Activated CD4-positive, alpha-beta memory T cell treated with anti-CD3 and anti-CD28 coated beads for 36 hours (primary cell): ENCODE results near the gene CDH2. TPM values are rescaled to one million over a fixed set of nuclear protein-coding genes. Genes with fewer than 3 reads are reported as not detected.

Source experiments
- CTCF ChIA-PET: fragments of 350-600 bp; sonication (Branson Sonifier 250); formaldehyde crosslinking; loops from one replicate; lab custom pipeline; 2021; ENCODE audit warnings: antibody characterized with exemption, inconsistent platforms; lab: Charles Lee
- POLR2A ChIA-PET: fragments of 350-600 bp; sonication (Branson Sonifier 250); formaldehyde crosslinking; loops from one replicate; lab custom pipeline; 2021; ENCODE audit warnings: antibody characterized with exemption; lab: Charles Lee
- DNase-seq: peaks from one replicate; pipeline ENCODE4 v3.0.0-alpha.2; 2020
- H3K27ac Mint-ChIP-seq: one replicate; pipeline ENCODE4 v1.8.0; 2021; ENCODE audit warnings: mixed read lengths
- H3K27me3 Mint-ChIP-seq: one replicate; pipeline ENCODE4 v1.8.0; 2021; ENCODE audit warnings: mixed read lengths
- H3K36me3 Mint-ChIP-seq: one replicate; pipeline ENCODE4 v1.8.0; 2021; ENCODE audit warnings: mixed read lengths
- H3K4me1 Mint-ChIP-seq: one replicate; pipeline ENCODE4 v1.8.0; 2021; ENCODE audit warnings: low read depth, mixed read lengths
- H3K4me3 Mint-ChIP-seq: one replicate; pipeline ENCODE4 v1.8.0; 2021; ENCODE audit warnings: mild to moderate bottlenecking, mixed read lengths
- H3K9me3 Mint-ChIP-seq: one replicate; pipeline ENCODE4 v1.8.0; 2021; ENCODE audit warnings: mixed read lengths
- intact Hi-C: fragments of 100-400 bp; cut with micrococcal nuclease; formaldehyde crosslinking; loops from one replicate; pipeline ENCODE4 v1.15.1; 2023
- total RNA-seq, 2 experiments: library from RNA; stranded (reverse); gene quantifications; one replicate each; pipeline ENCODE4 v1.2.3, GENCODE V29; 2021

CDH2 gene
- total RNA-seq, 2 experiments from 2014 or later: not detected

DNA sequence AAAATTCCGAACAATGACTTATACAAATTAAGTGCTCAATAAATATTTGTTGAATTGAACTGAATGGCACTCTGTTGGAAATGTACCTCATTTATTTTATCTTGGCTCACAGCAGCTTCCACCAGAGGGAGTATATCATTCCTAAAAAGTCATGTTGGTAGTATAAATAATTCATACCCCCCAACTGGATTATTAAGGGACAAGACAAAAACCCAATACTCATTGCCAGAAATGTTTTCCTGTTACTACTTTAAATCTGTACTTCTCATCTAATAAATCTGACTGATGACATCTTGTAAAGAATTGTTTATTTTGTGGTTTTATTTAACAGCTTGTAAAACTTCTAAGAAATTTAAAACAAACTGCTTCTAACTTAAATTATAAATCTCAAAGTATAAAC, 163.9 kb downstream of the CDH2 start:
- H3K4me3 Mint-ChIP-seq: no peak overlapping the region
- H3K27ac Mint-ChIP-seq: no peak overlapping the region
- no peaks in the 10 kb centered on the region for H3K27me3 Mint-ChIP-seq
- peaks cover 22% of the 10 kb centered on the region for H3K9me3 Mint-ChIP-seq
- H3K4me1 Mint-ChIP-seq: no peaks in the 10 kb centered on the region
- POLR2A ChIA-PET: no interaction called here
- no peak for DNase-seq
- intact Hi-C loops: no loop called here
- CTCF ChIA-PET: no interaction called here
- H3K36me3 Mint-ChIP-seq: no peaks in the 10 kb centered on the region

GRCh38 chr18:28012336-28012735, 164.6 kb downstream of the CDH2 start:
- DNase-seq: no peak
- intact Hi-C loops: no loop called here
- POLR2A ChIA-PET: no interaction called here
- Mint-ChIP-seq H3K4me1 (no peaks in the 10 kb centered on the region), H3K9me3 (peaks cover 17% of the 10 kb centered on the region), H3K4me3 (no peak overlapping the region), H3K27ac (no peak overlapping the region), H3K27me3 (no peaks in the 10 kb centered on the region), H3K36me3 (no peaks in the 10 kb centered on the region)
- CTCF ChIA-PET: no interaction called here

DNA sequence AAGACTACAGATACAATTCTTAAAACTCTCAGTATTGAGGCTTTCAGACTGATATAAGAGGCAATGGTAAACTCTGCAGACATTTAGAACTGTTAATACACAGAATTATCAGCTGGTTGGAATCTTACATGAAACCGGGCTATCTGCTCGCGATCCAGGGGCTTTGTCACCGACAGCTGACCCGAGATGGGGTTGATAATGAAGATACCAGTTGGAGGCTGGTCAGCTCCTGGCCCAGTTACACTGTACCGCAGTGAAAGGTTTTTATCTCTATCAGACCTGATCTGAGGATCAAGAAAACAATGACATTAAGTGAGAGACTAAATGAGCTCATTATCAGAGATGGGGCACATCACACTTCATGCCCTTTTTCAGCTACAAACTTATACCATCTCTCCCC, 167.3 kb downstream of the CDH2 start:
- H3K36me3 Mint-ChIP-seq: no peaks in the 10 kb centered on the region
- no peak for DNase-seq
- intact Hi-C loops: no loop called here
- no peaks in the 10 kb centered on the region for H3K4me1 Mint-ChIP-seq
- POLR2A ChIA-PET: no interaction called here
- no peak overlapping the region for H3K27ac Mint-ChIP-seq
- no peaks in the 10 kb centered on the region for H3K27me3 Mint-ChIP-seq
- peaks cover 8% of the 10 kb centered on the region for H3K9me3 Mint-ChIP-seq
- no peak overlapping the region for H3K4me3 Mint-ChIP-seq
- CTCF ChIA-PET: no interaction called here

GRCh38 chr18:28007841-28008240, 169.1 kb downstream of the CDH2 start:
- Mint-ChIP-seq H3K4me3 (no peak overlapping the region), H3K27me3 (no peaks in the 10 kb centered on the region), H3K27ac (no peak overlapping the region), H3K9me3 (peaks cover 11% of the 10 kb centered on the region), H3K4me1 (no peaks in the 10 kb centered on the region), H3K36me3 (no peaks in the 10 kb centered on the region)
- CTCF ChIA-PET: no interaction called here
- POLR2A ChIA-PET: no interaction called here
- DNase-seq: no peak
- intact Hi-C loops: no loop called here

GRCh38 chr18:28005164-28005563, 171.8 kb downstream of the CDH2 start:
- Mint-ChIP-seq H3K27me3 (no peaks in the 10 kb centered on the region), H3K4me1 (no peaks in the 10 kb centered on the region), H3K27ac (no peak overlapping the region), H3K9me3 (peaks cover 20% of the 10 kb centered on the region), H3K4me3 (no peak overlapping the region), H3K36me3 (no peaks in the 10 kb centered on the region)
- CTCF ChIA-PET: no interaction called here
- no peak for DNase-seq
- intact Hi-C loops: no loop called here
- POLR2A ChIA-PET: no interaction called here

- peaks cover 16% of the 10 kb centered on the region for H3K9me3 Mint-ChIP-seq
- CTCF ChIA-PET: no interaction called here
- H3K4me1 Mint-ChIP-seq: no peaks in the 10 kb centered on the region
- no peak for DNase-seq
- H3K27me3 Mint-ChIP-seq: no peaks in the 10 kb centered on the region
- intact Hi-C loops: no loop called here
- H3K4me3 Mint-ChIP-seq: no peak overlapping the region
- POLR2A ChIA-PET: no interaction called here
- H3K36me3 Mint-ChIP-seq: no peaks in the 10 kb centered on the region
- H3K27ac Mint-ChIP-seq: no peak overlapping the region
These were observed 172.3 kb downstream of the CDH2 start for GRCh38 chr18:28004606-28005005.

GRCh38 chr18:28003451-28003850, 173.5 kb downstream of the CDH2 start:
- intact Hi-C loops: no loop called here
- no peak overlapping the region for H3K27ac Mint-ChIP-seq
- no peaks in the 10 kb centered on the region for H3K27me3 Mint-ChIP-seq
- no peaks in the 10 kb centered on the region for H3K36me3 Mint-ChIP-seq
- ChIA-PET CTCF (no interaction called here), POLR2A (no interaction called here)
- no peak overlapping the region for H3K4me3 Mint-ChIP-seq
- H3K4me1 Mint-ChIP-seq: no peaks in the 10 kb centered on the region
- no peak for DNase-seq
- H3K9me3 Mint-ChIP-seq: peaks cover 21% of the 10 kb centered on the region

DNA sequence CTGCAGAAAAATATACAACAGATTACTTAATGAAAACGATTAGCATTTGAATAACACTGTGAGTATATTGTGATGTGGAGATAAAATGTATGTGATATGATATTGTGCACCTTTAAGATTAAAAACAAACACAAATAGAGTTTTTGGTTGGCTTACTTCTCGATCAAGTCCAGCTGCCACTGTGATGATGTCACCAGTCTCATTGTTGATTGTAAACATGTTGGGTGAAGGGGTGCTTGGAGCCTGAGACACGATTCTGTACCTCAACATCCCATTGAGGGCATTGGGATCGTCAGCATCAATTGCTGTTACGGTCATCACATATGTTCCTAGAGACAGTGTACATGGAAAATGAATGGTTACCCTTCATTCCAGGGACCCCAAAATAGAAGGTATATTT, 174.1 kb downstream of the CDH2 start:
- no peak for DNase-seq
- Mint-ChIP-seq H3K9me3 (peaks cover 20% of the 10 kb centered on the region), H3K4me3 (no peak overlapping the region), H3K36me3 (no peaks in the 10 kb centered on the region), H3K4me1 (no peaks in the 10 kb centered on the region), H3K27me3 (no peaks in the 10 kb centered on the region), H3K27ac (no peak overlapping the region)
- ChIA-PET CTCF (no interaction called here), POLR2A (no interaction called here)
- intact Hi-C loops: no loop called here

GRCh38 chr18:27996801-27997272, 180.1 kb downstream of the CDH2 start:
- POLR2A ChIA-PET: no interaction called here
- Mint-ChIP-seq H3K27me3 (no peaks in the 10 kb centered on the region), H3K9me3 (peaks cover 30% of the 10 kb centered on the region), H3K36me3 (no peaks in the 10 kb centered on the region), H3K27ac (no peak overlapping the region), H3K4me3 (no peak overlapping the region), H3K4me1 (no peaks in the 10 kb centered on the region)
- intact Hi-C loops: no loop called here
- DNase-seq: no peak
- CTCF ChIA-PET: no interaction called here

DNA sequence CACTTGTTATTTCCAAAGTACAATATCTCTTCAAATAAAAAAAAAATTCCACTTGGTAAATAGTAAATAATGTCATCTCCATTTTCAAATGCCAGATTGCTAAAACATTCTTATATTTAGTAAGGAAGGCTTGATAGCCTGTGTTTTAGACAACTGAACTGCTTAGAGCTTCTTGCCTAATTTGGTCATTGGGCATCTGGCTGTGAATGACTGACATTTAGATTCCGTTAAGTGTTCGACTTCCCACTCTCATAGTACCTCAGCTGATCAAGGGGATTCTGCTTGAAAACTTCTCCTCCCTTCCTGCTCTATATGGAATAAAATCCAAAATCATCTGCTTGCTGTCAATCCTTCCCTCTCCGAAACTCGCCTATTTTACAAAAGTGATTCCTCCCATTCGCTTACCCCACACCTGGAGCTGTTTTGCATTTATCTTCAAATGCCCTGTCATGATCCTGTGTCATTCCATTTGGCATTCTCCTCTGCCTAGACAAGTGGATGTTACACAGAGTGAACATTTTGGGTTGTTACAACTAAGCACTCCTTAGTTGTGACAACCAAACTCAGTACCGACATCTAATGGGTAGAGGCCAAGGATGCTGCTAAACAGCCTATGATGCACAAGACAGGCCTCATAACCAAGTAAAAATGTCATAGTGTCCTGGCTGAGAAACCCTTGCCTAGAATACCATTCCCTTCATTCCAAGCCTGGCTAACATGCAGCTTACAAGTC, 181.0 kb downstream of the CDH2 start:
- H3K27me3 Mint-ChIP-seq: no peaks in the 10 kb centered on the region
- no peak for DNase-seq
- CTCF ChIA-PET: no interaction called here
- H3K4me1 Mint-ChIP-seq: no peaks in the 10 kb centered on the region
- H3K4me3 Mint-ChIP-seq: no peak overlapping the region
- H3K27ac Mint-ChIP-seq: no peak overlapping the region
- intact Hi-C loops: no loop called here
- POLR2A ChIA-PET: no interaction called here
- H3K36me3 Mint-ChIP-seq: no peaks in the 10 kb centered on the region
- H3K9me3 Mint-ChIP-seq: peaks cover 24% of the 10 kb centered on the region

DNA sequence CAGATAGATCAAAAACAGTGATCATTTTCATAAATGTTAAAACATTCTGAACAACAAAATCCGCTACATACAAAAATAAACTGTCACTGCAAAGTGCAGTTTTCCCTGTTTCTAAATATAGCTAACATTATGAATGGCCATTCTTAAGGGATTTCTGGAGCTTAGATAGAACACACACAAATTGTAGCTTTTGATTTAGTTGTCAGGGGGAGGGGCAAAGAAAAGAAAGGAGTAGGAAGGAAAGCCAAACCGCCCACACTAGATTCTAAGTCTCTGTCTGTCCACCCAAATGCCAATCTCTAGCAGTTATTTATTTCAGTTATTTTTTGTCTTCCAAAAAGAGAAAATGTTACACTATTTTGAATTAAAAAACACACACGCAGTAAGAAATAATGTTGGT, 182.4 kb downstream of the CDH2 start:
- CTCF ChIA-PET: no interaction called here
- intact Hi-C loops: no loop called here
- Mint-ChIP-seq H3K4me1 (no peaks in the 10 kb centered on the region), H3K9me3 (peaks cover 24% of the 10 kb centered on the region), H3K27me3 (no peaks in the 10 kb centered on the region), H3K36me3 (no peaks in the 10 kb centered on the region), H3K4me3 (no peak overlapping the region), H3K27ac (no peak overlapping the region)
- POLR2A ChIA-PET: no interaction called here
- no peak for DNase-seq

DNA sequence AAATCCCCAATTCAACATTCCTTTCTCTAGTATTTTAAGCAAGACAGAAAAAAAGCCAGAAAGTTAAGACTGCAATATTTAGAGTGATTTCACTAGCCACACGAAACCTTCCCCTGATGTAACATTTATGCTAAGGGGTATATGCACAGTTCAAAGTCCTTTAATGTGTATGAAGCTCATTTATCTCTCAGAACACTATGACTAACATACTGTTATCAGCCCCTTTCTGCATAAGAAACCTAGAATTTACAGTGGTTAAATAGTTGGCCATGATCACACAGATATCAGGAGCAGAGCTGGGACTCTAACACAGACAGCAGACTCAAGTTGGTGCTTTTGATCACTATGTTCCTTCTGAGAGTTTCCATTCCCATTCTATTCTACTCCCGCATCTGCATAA, 185.5 kb downstream of the CDH2 start:
- no peak for DNase-seq
- no peaks in the 10 kb centered on the region for H3K27me3 Mint-ChIP-seq
- ChIA-PET POLR2A (no interaction called here), CTCF (no interaction called here)
- peaks cover 13% of the 10 kb centered on the region for H3K9me3 Mint-ChIP-seq
- intact Hi-C loops: no loop called here
- no peak overlapping the region for H3K4me3 Mint-ChIP-seq
- no peak overlapping the region for H3K27ac Mint-ChIP-seq
- no peaks in the 10 kb centered on the region for H3K4me1 Mint-ChIP-seq
- H3K36me3 Mint-ChIP-seq: no peaks in the 10 kb centered on the region

GRCh38 chr18:27985832-27986231, 191.1 kb downstream of the CDH2 start:
- Mint-ChIP-seq H3K4me3 (no peak overlapping the region), H3K27me3 (no peaks in the 10 kb centered on the region), H3K9me3 (peaks cover 23% of the 10 kb centered on the region), H3K4me1 (no peaks in the 10 kb centered on the region), H3K27ac (no peak overlapping the region), H3K36me3 (no peaks in the 10 kb centered on the region)
- POLR2A ChIA-PET: no interaction called here
- DNase-seq: no peak
- CTCF ChIA-PET: no interaction called here
- intact Hi-C loops: no loop called here
